ENCODE results near the gene SOWAHA. TPM values are rescaled to one million over a fixed set of nuclear protein-coding genes. Genes with fewer than 3 reads are reported as not detected.
A peak's percentile ranks its signal among the peaks of the same experiment; 100 is the strongest.

The SOWAHA gene
- polyA plus RNA-seq (2013): 23.8 and 25.2 TPM in 2 replicates

DNA sequence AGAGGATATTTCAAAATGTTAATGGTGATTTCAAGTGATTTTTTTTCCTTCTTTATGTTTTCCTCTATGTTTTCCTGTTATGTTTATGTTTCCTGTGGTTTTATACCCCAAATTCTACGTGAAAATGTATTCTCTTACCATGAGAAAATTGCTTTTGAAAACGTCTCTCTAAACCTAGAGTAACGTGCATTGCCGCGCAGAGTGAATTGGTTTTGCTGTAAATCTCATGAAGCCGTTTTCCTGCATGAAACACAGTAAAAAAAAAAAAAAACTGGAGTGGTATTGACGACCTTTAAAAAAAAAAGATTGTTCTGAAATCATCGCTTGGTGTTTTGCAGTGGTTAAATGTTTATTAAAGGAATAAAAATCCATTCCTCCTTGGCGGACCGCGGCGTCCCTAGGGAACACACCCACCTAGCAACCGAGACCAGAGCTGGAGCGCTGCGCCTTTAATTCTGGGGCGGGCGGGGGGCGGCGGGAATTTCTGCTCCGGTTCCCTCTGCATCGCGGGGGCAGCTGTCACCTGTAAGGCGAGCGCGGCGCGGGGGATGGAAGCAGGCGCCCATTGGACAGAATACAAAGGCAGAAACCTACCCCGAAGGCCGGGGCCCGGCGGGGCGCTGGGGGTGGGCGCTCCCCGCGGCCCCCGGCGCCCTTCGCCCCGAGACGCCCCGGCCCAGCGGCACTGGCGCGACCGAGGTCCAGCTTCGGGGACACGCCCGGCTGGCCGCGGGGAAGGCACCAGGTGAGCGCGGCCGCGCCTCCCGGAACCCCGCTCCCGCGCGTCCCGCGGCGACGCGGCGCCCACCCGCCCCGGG is at the start of gene SOWAHA:
Gene SOWAHA (plus strand): TSS at position 522 of the 818 bp plus-strand sequence. CDS start 320 bp downstream, outside the sequence.
- H3K27me3 ChIP-seq (ENCODE audit: insufficient read depth, low read length): no peaks in the 10 kb centered on the region
- H3K18ac ChIP-seq (ENCODE audit: low read length): peak within 1 kb of the TSS; percentile 60
- peak within 1 kb of the TSS; percentile 82 for H2BK120ac ChIP-seq (ENCODE audit: insufficient read depth, low read length, poor library complexity)
- WGBS (ENCODE audit: extremely low coverage, insufficient coverage, insufficient read length): no CpG with 5 or more reads among the region's 68 CpGs
- no peak for DNase-seq
- peaks cover 12 to 18% of the 10 kb centered on the region in 2 experiments for H3K4me1 ChIP-seq (ENCODE audit: control insufficient read depth in 1 of 2, insufficient read depth in 2 of 2, low read length in 2 of 2)
- peak within 1 kb of the TSS; percentile 82 for H3K4me3 ChIP-seq (ENCODE audit: low read depth, low read length)
- H2AK5ac ChIP-seq (ENCODE audit: low read length): peak within 1 kb of the TSS; percentile 76
- peak within 1 kb of the TSS; percentile 60 for H2BK5ac ChIP-seq (ENCODE audit: low read depth, low read length, poor library complexity)
- peak within 1 kb of the TSS; percentile 90 for H4K91ac ChIP-seq (ENCODE audit: low read depth, low read length)
- peak within 1 kb of the TSS; percentile 47 for H2AFZ ChIP-seq (ENCODE audit: insufficient read depth, low read length, poor library complexity)
- peak within 1 kb of the TSS; percentile 77 for H3K4ac ChIP-seq (ENCODE audit: low read depth, low read length)
- H3K23ac ChIP-seq (ENCODE audit: low read length): no peak within 1 kb of the TSS
- H3K14ac ChIP-seq (ENCODE audit: low read length): peak within 1 kb of the TSS; percentile 73
- peak within 1 kb of the TSS; percentile 96 for H3K4me2 ChIP-seq (ENCODE audit: low read length)
- peak within 1 kb of the TSS; percentile 73 for H4K12ac ChIP-seq (ENCODE audit: low read depth, low read length)
- peak within 1 kb of the TSS; percentile 85 for H3K9ac ChIP-seq (ENCODE audit: low read length)
- H3K79me2 ChIP-seq (ENCODE audit: control insufficient read depth, insufficient read depth, low read length, poor library complexity): peaks cover 12% of the 10 kb centered on the region
- H2BK12ac ChIP-seq (ENCODE audit: low read length): peak within 1 kb of the TSS; percentile 7
- H3K79me1 ChIP-seq (ENCODE audit: low read length): peaks cover 20% of the 10 kb centered on the region
- H3K9me3 ChIP-seq (ENCODE audit: insufficient read depth, low read depth, low read length): peaks cover 6% of the 10 kb centered on the region
- peaks cover 4% of the 10 kb centered on the region in 2 experiments for H3K36me3 ChIP-seq (ENCODE audit: control insufficient read depth in 1 of 2, insufficient read depth in 2 of 2, low read length in 2 of 2)
- peak within 1 kb of the TSS; percentile 95 for H4K8ac ChIP-seq (ENCODE audit: low read depth, low read length)
- H3K27ac ChIP-seq (ENCODE audit: low read depth, low read length): peak within 1 kb of the TSS; percentile 73

DNA sequence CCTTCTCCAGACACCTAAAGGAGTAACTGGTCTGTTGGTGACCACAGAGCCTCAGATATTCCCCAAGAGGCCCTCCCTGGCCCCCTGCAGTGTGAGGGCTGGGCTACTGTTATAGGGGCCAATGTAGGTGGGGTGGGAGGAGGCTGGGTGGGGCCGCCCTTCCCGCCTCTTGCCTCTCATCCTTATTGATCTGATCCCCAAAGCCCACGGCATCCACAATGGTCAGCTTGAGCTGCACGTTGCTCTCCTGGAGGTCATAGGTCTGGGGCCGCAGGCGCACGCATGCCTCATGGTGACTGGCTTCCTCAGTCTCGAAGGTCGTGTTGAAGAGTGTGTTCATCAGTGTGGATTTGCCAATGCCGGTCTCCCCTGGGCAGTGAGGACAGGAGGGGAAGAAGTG is 49.1 kb upstream of the SOWAHA start:
- Histone ChIP-seq H3K23ac (ENCODE audit: low read length) (no peak overlapping the region), H3K9ac (ENCODE audit: low read length) (no peak overlapping the region), H3K27me3 (ENCODE audit: insufficient read depth, low read length) (no peaks in the 10 kb centered on the region), H3K4ac (ENCODE audit: low read depth, low read length) (no peak overlapping the region), H2BK12ac (ENCODE audit: low read length) (no peak overlapping the region), H3K18ac (ENCODE audit: low read length) (no peak overlapping the region), H3K14ac (ENCODE audit: low read length) (no peak overlapping the region), H2AFZ (ENCODE audit: insufficient read depth, low read length, poor library complexity) (no peak overlapping the region), H2BK120ac (ENCODE audit: insufficient read depth, low read length, poor library complexity) (no peak overlapping the region), H4K91ac (ENCODE audit: low read depth, low read length) (no peak overlapping the region), H3K4me1 (ENCODE audit: control insufficient read depth in 1 of 2, insufficient read depth in 2 of 2, low read length in 2 of 2) (peaks cover 43 to 63% of the 10 kb centered on the region in 2 experiments), H3K36me3 (ENCODE audit: control insufficient read depth in 1 of 2, insufficient read depth in 2 of 2, low read length in 2 of 2) (peaks cover 76 to 83% of the 10 kb centered on the region in 2 experiments), H3K27ac (ENCODE audit: low read depth, low read length) (no peak overlapping the region), H3K9me3 (ENCODE audit: insufficient read depth, low read depth, low read length) (peaks cover 2% of the 10 kb centered on the region), H2AK5ac (ENCODE audit: low read length) (no peak overlapping the region), H4K12ac (ENCODE audit: low read depth, low read length) (no peak overlapping the region), H4K8ac (ENCODE audit: low read depth, low read length) (no peak overlapping the region), H3K79me2 (ENCODE audit: control insufficient read depth, insufficient read depth, low read length, poor library complexity) (peaks cover 25% of the 10 kb centered on the region), H3K4me2 (ENCODE audit: low read length) (no peak overlapping the region), H3K79me1 (ENCODE audit: low read length) (peaks cover 24% of the 10 kb centered on the region), H3K4me3 (ENCODE audit: low read depth, low read length) (no peak overlapping the region), H2BK5ac (ENCODE audit: low read depth, low read length, poor library complexity) (no peak overlapping the region)
- no CpG with 5 or more reads among the region's 10 CpGs for WGBS (ENCODE audit: extremely low coverage, insufficient coverage, insufficient read length)
- no peak for DNase-seq

DNA sequence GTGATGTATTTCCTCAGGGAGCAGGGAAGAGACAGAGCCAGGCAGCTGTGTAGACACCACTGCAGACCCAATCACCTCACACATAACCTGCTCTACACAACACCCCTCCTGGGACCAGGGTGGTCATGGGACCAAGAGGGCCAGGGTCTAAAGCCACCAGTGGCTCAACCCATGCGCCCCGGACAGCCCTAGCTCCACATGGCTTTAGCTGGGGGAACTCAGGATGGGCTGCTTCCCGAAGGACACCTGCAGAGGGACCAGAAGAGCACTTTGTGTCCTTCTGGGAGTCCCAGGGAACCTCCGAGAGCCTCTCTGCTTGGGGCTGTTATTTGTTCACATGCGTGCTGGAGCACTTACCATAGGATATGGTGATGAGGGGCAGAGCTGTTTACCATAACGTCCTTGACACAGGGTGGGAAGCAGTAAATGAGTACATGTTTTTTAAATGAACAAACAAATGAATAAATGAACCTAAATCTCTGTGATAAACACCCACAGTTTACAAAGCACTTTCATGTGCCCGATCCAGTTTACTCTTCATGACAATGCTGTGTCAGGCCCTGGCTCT is 48.3 kb upstream of the SOWAHA start:
- Histone ChIP-seq H2BK12ac (ENCODE audit: low read length) (no peak overlapping the region), H3K23ac (ENCODE audit: low read length) (no peak overlapping the region), H3K36me3 (ENCODE audit: control insufficient read depth in 1 of 2, insufficient read depth in 2 of 2, low read length in 2 of 2) (peaks cover 69 to 77% of the 10 kb centered on the region in 2 experiments), H3K4me1 (ENCODE audit: control insufficient read depth in 1 of 2, insufficient read depth in 2 of 2, low read length in 2 of 2) (peaks cover 44 to 63% of the 10 kb centered on the region in 2 experiments), H3K4me3 (ENCODE audit: low read depth, low read length) (no peak overlapping the region), H3K79me2 (ENCODE audit: control insufficient read depth, insufficient read depth, low read length, poor library complexity) (peaks cover 31% of the 10 kb centered on the region), H3K18ac (ENCODE audit: low read length) (no peak overlapping the region), H3K79me1 (ENCODE audit: low read length) (peaks cover 19% of the 10 kb centered on the region), H2BK5ac (ENCODE audit: low read depth, low read length, poor library complexity) (no peak overlapping the region), H3K9ac (ENCODE audit: low read length) (no peak overlapping the region), H3K27ac (ENCODE audit: low read depth, low read length) (no peak overlapping the region), H2AFZ (ENCODE audit: insufficient read depth, low read length, poor library complexity) (no peak overlapping the region), H2AK5ac (ENCODE audit: low read length) (no peak overlapping the region), H3K14ac (ENCODE audit: low read length) (no peak overlapping the region), H4K8ac (ENCODE audit: low read depth, low read length) (no peak overlapping the region), H3K27me3 (ENCODE audit: insufficient read depth, low read length) (no peaks in the 10 kb centered on the region), H3K4me2 (ENCODE audit: low read length) (no peak overlapping the region), H2BK120ac (ENCODE audit: insufficient read depth, low read length, poor library complexity) (no peak overlapping the region), H3K4ac (ENCODE audit: low read depth, low read length) (no peak overlapping the region), H4K91ac (ENCODE audit: low read depth, low read length) (no peak overlapping the region), H4K12ac (ENCODE audit: low read depth, low read length) (no peak overlapping the region), H3K9me3 (ENCODE audit: insufficient read depth, low read depth, low read length) (peaks cover 2% of the 10 kb centered on the region)
- WGBS (ENCODE audit: extremely low coverage, insufficient coverage, insufficient read length): no CpG with 5 or more reads among the region's 7 CpGs
- DNase-seq: no peak

DNA sequence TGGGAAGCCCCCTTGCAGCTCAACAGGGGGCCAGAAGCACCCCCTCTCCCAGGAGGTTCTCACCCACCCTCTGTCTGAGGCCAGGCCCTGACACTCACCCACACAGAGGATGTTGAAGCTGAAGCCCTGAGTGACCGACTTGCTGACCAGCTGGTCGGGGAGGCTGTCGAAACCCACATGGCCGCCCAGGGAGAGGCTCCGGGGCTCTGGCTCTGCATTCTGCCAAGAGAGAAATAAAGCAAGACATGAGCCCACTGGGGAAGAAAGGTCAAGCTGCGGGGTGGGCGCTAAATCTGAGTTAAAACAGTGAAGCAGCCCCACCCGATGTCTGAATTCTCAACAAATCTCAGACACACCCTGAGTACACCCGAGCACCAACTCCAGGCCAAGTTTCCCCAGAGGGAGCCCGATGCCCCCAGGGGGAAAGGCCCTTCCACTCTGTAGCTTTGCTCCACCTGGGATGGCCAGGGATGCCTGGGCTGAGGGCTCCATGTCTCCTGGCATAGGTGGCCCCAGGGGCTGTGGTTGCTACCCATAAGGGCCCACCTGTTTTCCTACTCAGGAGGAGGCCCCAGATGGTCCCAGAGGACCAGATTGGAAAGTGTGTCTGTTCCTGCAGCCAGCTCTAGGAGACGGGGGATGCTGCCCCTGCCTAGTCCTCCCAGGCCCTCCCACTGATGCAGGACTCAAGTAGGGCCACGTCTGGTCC is 47.6 kb upstream of the SOWAHA start:
- H3K18ac ChIP-seq (ENCODE audit: low read length): peak overlapping the region; percentile 71
- H2BK5ac ChIP-seq (ENCODE audit: low read depth, low read length, poor library complexity): no peak overlapping the region
- no peak overlapping the region for H3K4me2 ChIP-seq (ENCODE audit: low read length)
- H3K27ac ChIP-seq (ENCODE audit: low read depth, low read length): no peak overlapping the region
- WGBS (ENCODE audit: extremely low coverage, insufficient coverage, insufficient read length): no CpG with 5 or more reads among the region's 12 CpGs
- H2BK12ac ChIP-seq (ENCODE audit: low read length): no peak overlapping the region
- H4K8ac ChIP-seq (ENCODE audit: low read depth, low read length): no peak overlapping the region
- no peak overlapping the region for H3K9ac ChIP-seq (ENCODE audit: low read length)
- H3K36me3 ChIP-seq (ENCODE audit: control insufficient read depth in 1 of 2, insufficient read depth in 2 of 2, low read length in 2 of 2): peaks cover 63 to 70% of the 10 kb centered on the region in 2 experiments
- H3K4ac ChIP-seq (ENCODE audit: low read depth, low read length): peak overlapping the region; percentile 41
- H3K27me3 ChIP-seq (ENCODE audit: insufficient read depth, low read length): no peaks in the 10 kb centered on the region
- no peak overlapping the region for H2BK120ac ChIP-seq (ENCODE audit: insufficient read depth, low read length, poor library complexity)
- H2AK5ac ChIP-seq (ENCODE audit: low read length): no peak overlapping the region
- no peak overlapping the region for H3K23ac ChIP-seq (ENCODE audit: low read length)
- H3K79me2 ChIP-seq (ENCODE audit: control insufficient read depth, insufficient read depth, low read length, poor library complexity): peaks cover 32% of the 10 kb centered on the region
- H4K91ac ChIP-seq (ENCODE audit: low read depth, low read length): no peak overlapping the region
- no peak for DNase-seq
- H3K9me3 ChIP-seq (ENCODE audit: insufficient read depth, low read depth, low read length): peaks cover 2% of the 10 kb centered on the region
- peaks cover 38 to 57% of the 10 kb centered on the region in 2 experiments for H3K4me1 ChIP-seq (ENCODE audit: control insufficient read depth in 1 of 2, insufficient read depth in 2 of 2, low read length in 2 of 2)
- no peak overlapping the region for H4K12ac ChIP-seq (ENCODE audit: low read depth, low read length)
- no peak overlapping the region for H2AFZ ChIP-seq (ENCODE audit: insufficient read depth, low read length, poor library complexity)
- H3K4me3 ChIP-seq (ENCODE audit: low read depth, low read length): no peak overlapping the region
- peak overlapping the region; percentile 33 for H3K14ac ChIP-seq (ENCODE audit: low read length)
- peaks cover 20% of the 10 kb centered on the region for H3K79me1 ChIP-seq (ENCODE audit: low read length)
